Erythroblast (primary cell): ENCODE measurements around the gene PCDHGA4.

ENCODE experiments used
- GATA1 ChIP-seq: IDR thresholded peaks from 2 replicates; pipeline ENCODE4 v1.6.1; 2011; ENCODE audit warnings: low read depth, mild to moderate bottlenecking, control low read depth, low read length, moderate library complexity
- POLR2A ChIP-seq: IDR thresholded peaks from 2 replicates; pipeline ENCODE4 v1.6.1; 2011; ENCODE audit warnings: mild to moderate bottlenecking, low read length

GRCh38 chr5:141359790-141360426, 5.1 kb downstream of the PCDHGA4 start, which contains the start of gene PCDHGB2:
- TF ChIP-seq POLR2A (no peak), GATA1 (no peak)
